NB4 (cell line): ENCODE results near the gene MAN2A2.

Source experiments
- CTCF ChIP-seq: IDR thresholded peaks from one replicate; pipeline ENCODE4 v1.5.1; 2012; ENCODE audit warnings: low read depth, low read length
- POLR2A ChIP-seq: IDR thresholded peaks from 2 replicates; pipeline ENCODE4 v1.6.1; 2011; ENCODE audit warnings: mild to moderate bottlenecking; ENCODE audit not compliant: insufficient read length; ENCODE audit errors: extremely low read depth

GRCh38 chr15:90877996-90878395 is 25.1 kb upstream of the MAN2A2 start:
- no peak for TF ChIP-seq CTCF
- TF ChIP-seq POLR2A = no peak
